H1 (cell line): ENCODE measurements around the gene TMEM255B. TPM values are rescaled to one million over a fixed set of nuclear protein-coding genes. Genes with fewer than 3 reads are reported as not detected.

Experiments used
- CTCF ChIA-PET: fragments of 300-600 bp; sonication (Branson Sonifier 250); formaldehyde crosslinking; loops from one replicate; lab custom pipeline; 2021; ENCODE audit not compliant: partially characterized antibody; lab: Charles Lee
- POLR2A ChIA-PET: fragments of 300-600 bp; sonication (Branson Sonifier 250); formaldehyde crosslinking; loops from one replicate; lab custom pipeline; 2021; ENCODE audit warnings: inconsistent platforms; ENCODE audit not compliant: partially characterized antibody; lab: Charles Lee
- DNase-seq, 2 experiments: peaks; one replicate each; pipeline versions ENCODE4 v3.0.0 to v3.0.0-alpha.2; 2010 to 2022; ENCODE audit warnings: low spot score in 2 of 2, low read depth in 1 of 2, mixed read lengths in 1 of 2
- FAIRE-seq: peaks from 2 replicates; lab custom pipeline; 2011; peaks lifted over from hg19 to GRCh38; lab: Jason Lieb, UNC
- H2AFZ ChIP-seq: 2 replicates; pipeline ENCODE4 v1.8.1; 2012; ENCODE audit warnings: low read length, inconsistent platforms
- H2AK5ac ChIP-seq: 2 replicates; pipeline ENCODE4 v1.6.1; 2013; ENCODE audit warnings: low read depth, low read length
- H2BK120ac ChIP-seq: replicated peaks from 2 replicates; pipeline ENCODE3; 2013; ENCODE audit warnings: low read depth, low read length, inconsistent platforms
- H2BK12ac ChIP-seq: 2 replicates; pipeline ENCODE4 v1.6.1; 2013; ENCODE audit warnings: low read depth, low read length
- H2BK15ac ChIP-seq: 2 replicates; pipeline ENCODE4 v1.6.1; 2013; ENCODE audit warnings: low read length
- H2BK20ac ChIP-seq: 2 replicates; pipeline ENCODE4 v1.6.1; 2013; ENCODE audit warnings: low read length
- H2BK5ac ChIP-seq: 2 replicates; pipeline ENCODE4 v1.6.1; 2013; ENCODE audit warnings: low read depth, low read length
- H3K14ac ChIP-seq: 2 replicates; pipeline ENCODE4 v1.6.1; 2013; ENCODE audit warnings: inconsistent platforms; ENCODE audit not compliant: insufficient read length
- H3K18ac ChIP-seq: 2 replicates; pipeline ENCODE4 v1.6.1; 2013; ENCODE audit warnings: low read length; ENCODE audit errors: extremely low read depth
- H3K23ac ChIP-seq: 2 replicates; pipeline ENCODE4 v1.6.1; 2013; ENCODE audit warnings: inconsistent platforms; ENCODE audit not compliant: insufficient read length
- H3K23me2 ChIP-seq: 2 replicates; pipeline ENCODE4 v1.6.1; 2013; ENCODE audit warnings: low read depth, low read length
- H3K27ac ChIP-seq: 2 replicates; pipeline ENCODE4 v1.6.1; 2011; ENCODE audit warnings: low read depth, low read length, inconsistent platforms
- H3K27me3 ChIP-seq, 4 experiments: replicated peaks in 1 of 4; 1 replicate in 1 of 4; 2 replicates in 3 of 4; pipeline versions ENCODE4 v1.6.1 to v1.8.1; 2011 to 2013; ENCODE audit warnings: low read length in 3 of 4, mild to moderate bottlenecking in 3 of 4, inconsistent platforms in 2 of 4, mixed read lengths in 2 of 4, moderate library complexity in 1 of 4; ENCODE audit not compliant: control insufficient read depth in 3 of 4, insufficient read depth in 3 of 4; ENCODE audit errors: extremely low read depth in 1 of 4
- H3K36me3 ChIP-seq, 4 experiments: 2 replicates each; pipeline versions ENCODE4 v1.6.1 to v1.8.1; 2011 to 2013; ENCODE audit warnings: mild to moderate bottlenecking in 4 of 4, low read length in 3 of 4, moderate library complexity in 2 of 4, control low read depth in 1 of 4, inconsistent platforms in 1 of 4; ENCODE audit not compliant: insufficient read depth in 4 of 4, control insufficient read depth in 2 of 4
- H3K4ac ChIP-seq: replicated peaks from 2 replicates; pipeline ENCODE3; 2013; ENCODE audit warnings: low read length, low read depth, mixed read lengths, inconsistent platforms; ENCODE audit not compliant: insufficient read length
- H3K4me1 ChIP-seq, 4 experiments: replicated peaks in 1 of 4; 1 replicate in 1 of 4; 2 replicates in 3 of 4; pipeline versions ENCODE4 v1.6.1 to v1.8.1; 2011 to 2013; ENCODE audit warnings: low read length in 3 of 4, inconsistent platforms in 2 of 4, mixed read lengths in 1 of 4; ENCODE audit not compliant: insufficient read depth in 4 of 4, control insufficient read depth in 3 of 4
- H3K4me2 ChIP-seq, 2 experiments: 2 replicates each; pipeline versions ENCODE4 v1.6.1 to v1.8.1; 2011 to 2013; ENCODE audit warnings: low read depth in 2 of 2, low read length in 2 of 2, control low read depth in 1 of 2, inconsistent platforms in 1 of 2, mild to moderate bottlenecking in 1 of 2; ENCODE audit not compliant: insufficient read depth in 1 of 2
- H3K4me3 ChIP-seq, 4 experiments: fragments of 200-600, 300-600 bp in 1 of 4; sonication (generic), shearing (Covaris generic), sonication (Bioruptor Twin) in 1 of 4; 2 replicates each; pipeline versions ENCODE4 v1.5.1 to v1.8.1; 2011 to 2016; ENCODE audit warnings: low read length in 4 of 4, low read depth in 3 of 4, control low read depth in 2 of 4, inconsistent platforms in 2 of 4, mild to moderate bottlenecking in 2 of 4, mixed read lengths in 1 of 4, moderate library complexity in 1 of 4; ENCODE audit not compliant: insufficient read depth in 2 of 4; ENCODE audit errors: extremely low read depth in 1 of 4
- H3K56ac ChIP-seq: replicated peaks from 2 replicates; pipeline ENCODE3; 2013; ENCODE audit warnings: low read depth, mild to moderate bottlenecking, mixed read lengths, low read length, inconsistent platforms; ENCODE audit not compliant: insufficient read length
- H3K79me1 ChIP-seq: 2 replicates; pipeline ENCODE4 v1.6.1; 2013; ENCODE audit warnings: low read depth, low read length, control low read depth
- H3K79me2 ChIP-seq, 2 experiments: 2 replicates each; pipeline versions ENCODE4 v1.6.1 to v1.8.1; 2012 to 2013; ENCODE audit warnings: low read length in 2 of 2, mild to moderate bottlenecking in 2 of 2, inconsistent platforms in 1 of 2; ENCODE audit not compliant: insufficient read depth in 2 of 2, control insufficient read depth in 1 of 2
- H3K9ac ChIP-seq, 4 experiments: replicated peaks in 1 of 4; 1 replicate in 1 of 4; 2 replicates in 3 of 4; pipeline versions ENCODE4 v1.6.1 to v1.8.1; 2011 to 2013; ENCODE audit warnings: low read depth in 3 of 4, low read length in 3 of 4, control low read depth in 2 of 4, mild to moderate bottlenecking in 2 of 4, moderate library complexity in 2 of 4, inconsistent platforms in 1 of 4; ENCODE audit errors: extremely low read depth in 1 of 4
- H3K9me3 ChIP-seq, 2 experiments: 2 replicates each; pipeline versions ENCODE4 v1.6.1 to v1.8.1; 2012 to 2013; ENCODE audit warnings: mild to moderate bottlenecking in 2 of 2, moderate library complexity in 2 of 2, control low read depth in 1 of 2, inconsistent platforms in 1 of 2, low read depth in 1 of 2, low read length in 1 of 2, mixed read lengths in 1 of 2; ENCODE audit not compliant: insufficient read depth in 2 of 2
- H4K20me1 ChIP-seq, 2 experiments: replicated peaks in 1 of 2; 2 replicates each; pipeline versions ENCODE3 to v1.8.1; 2011 to 2013; ENCODE audit warnings: inconsistent platforms in 2 of 2, low read length in 2 of 2, mild to moderate bottlenecking in 1 of 2; ENCODE audit not compliant: insufficient read depth in 2 of 2, control insufficient read depth in 1 of 2
- H4K5ac ChIP-seq: 2 replicates; pipeline ENCODE4 v1.6.1; 2013; ENCODE audit warnings: low read length, low read depth, mixed read lengths, inconsistent platforms; ENCODE audit not compliant: insufficient read length
- H4K8ac ChIP-seq: 2 replicates; pipeline ENCODE4 v1.8.0; 2013; ENCODE audit warnings: mild to moderate bottlenecking, moderate library complexity, low read length, inconsistent platforms; ENCODE audit not compliant: insufficient read depth; ENCODE audit errors: extremely low read depth
- H4K91ac ChIP-seq: replicated peaks from 2 replicates; pipeline ENCODE3; 2013; ENCODE audit warnings: low read length, mixed read lengths, inconsistent platforms; ENCODE audit not compliant: insufficient read length
- EGR1 ChIP-seq: IDR thresholded peaks from 2 replicates; pipeline ENCODE4 v1.6.1; 2011; ENCODE audit warnings: low read depth, low read length, borderline replicate concordance
- MAFK ChIP-seq: IDR thresholded peaks from 2 replicates; pipeline ENCODE4 v1.6.1; 2012; ENCODE audit warnings: low read depth, mild to moderate bottlenecking, improper control_type of control experiment, low read length
- POU5F1 ChIP-seq: IDR thresholded peaks from 2 replicates; pipeline ENCODE4 v1.6.1; 2011; ENCODE audit warnings: low read depth, mild to moderate bottlenecking, low read length, moderate library complexity
- SUZ12 ChIP-seq: fragments of 200-600 bp; sonication (generic); IDR thresholded peaks from 2 replicates; pipeline ENCODE4 v1.6.1; 2012; ENCODE audit warnings: mild to moderate bottlenecking, inconsistent platforms, low read length, moderate library complexity, mixed read lengths
- TAF7 ChIP-seq: optimal IDR thresholded peaks from 2 replicates; pipeline ENCODE3; 2011; ENCODE audit warnings: low read depth, mild to moderate bottlenecking, inconsistent platforms, low read length, moderate library complexity, borderline replicate concordance
- WGBS, 2 experiments: shearing (Covaris generic) in 1 of 2; methylation state at CpG; one replicate each; pipeline versions ENCODE4 v1.1.6 to v1.1.7; 2013 to 2015; ENCODE audit warnings: low lambda C conversion rate in 2 of 2, mixed read lengths in 2 of 2, inconsistent platforms in 1 of 2, low coverage in 1 of 2, missing lambda C conversion rate in 1 of 2; ENCODE audit not compliant: insufficient replicate concordance in 2 of 2, insufficient coverage in 1 of 2, insufficient read length in 1 of 2; ENCODE audit errors: extremely low coverage in 1 of 2, missing lambda C conversion rate in 1 of 2; 5-methylcytosine and 5-hydroxymethylcytosine counted together
- polyA plus RNA-seq, 7 experiments: library from polyadenylated mRNA; depleted of rRNA in 3 of 7; stranded (reverse) in 5 of 7; unstranded in 2 of 7; fragments of >200 nt in 5 of 7; fragments of 200-250 nt in 2 of 7; gene quantifications; 1 replicate in 5 of 7; 2 replicates in 1 of 7; 4 replicates in 1 of 7; pipeline versions ENCODE4 v1.2.1 to v1.2.3, GENCODE V29; 2011 to 2013; ENCODE audit warnings: missing spikeins in 2 of 7, mixed read lengths in 2 of 7
- total RNA-seq: library from RNA; stranded (reverse); fragmentation: NEBNext Ultra II Directional; extraction: Animal tissue kit (Norgen Biotek cat#: 25700); gene quantifications from 2 replicates; pipeline ENCODE4 v1.2.1, GENCODE V29; 2021

TMEM255B gene
- total and polyA plus RNA-seq, 2 of the 8 experiments (the other 6 are each of a cell fraction or from before 2014, with no cell fraction given): 3.4 to 4.4 TPM

DNA sequence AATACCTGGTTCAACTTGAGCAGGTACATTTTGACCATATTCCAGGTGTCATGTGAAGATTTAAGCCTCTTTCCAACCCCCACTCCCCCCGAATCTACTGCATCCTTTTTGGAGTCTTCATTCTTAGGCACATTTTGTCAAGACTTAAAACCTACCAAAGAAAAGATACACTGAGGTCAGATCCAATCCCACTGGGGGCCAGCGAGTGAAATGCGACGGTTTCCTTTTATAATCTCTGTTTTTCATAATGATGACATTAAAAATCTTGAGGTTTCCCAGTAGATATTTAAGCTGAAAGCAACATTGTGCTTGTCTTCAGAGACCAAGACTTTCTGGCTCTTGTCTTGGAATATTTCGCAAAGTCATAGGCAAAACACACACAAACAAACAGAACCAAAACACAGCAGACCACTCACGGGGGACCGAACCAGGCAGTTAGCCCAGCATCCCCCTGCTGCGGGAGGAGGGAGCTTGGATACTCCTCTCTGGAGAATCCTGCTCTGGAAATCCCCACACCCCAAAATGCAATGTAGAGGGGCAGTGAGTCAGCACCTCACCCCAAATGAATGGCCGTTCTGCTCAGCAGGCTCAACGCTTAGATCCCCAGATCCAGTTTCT is 105.4 kb downstream of the TMEM255B start:
- no peak overlapping the region for H2BK120ac ChIP-seq
- H3K79me2 ChIP-seq: peaks cover 2 to 3% of the 10 kb centered on the region in 2 experiments; a peak in 3 of 4 replicates
- no peak overlapping the region for H2BK15ac ChIP-seq
- H3K18ac ChIP-seq: peak overlapping the region; percentile 62
- H4K8ac ChIP-seq: no peak overlapping the region; the same call in 1 of the 2 replicates
- H3K27me3 ChIP-seq: peaks cover 0 to 27% (median 18%) of the 10 kb centered on the region in 4 experiments; a peak in 6 of 7 replicates
- H3K14ac ChIP-seq: no peak overlapping the region
- no peak overlapping the region for H3K4ac ChIP-seq
- H3K4me3 ChIP-seq: peak overlapping the region; percentile 41 to 75 (median 48)
- H3K4me1 ChIP-seq: peaks cover 14 to 40% (median 30%) of the 10 kb centered on the region in 4 experiments
- WGBS, 2 experiments: 55% methylated on average over 10 of the region's 10 CpGs; no CpG with 5 or more reads in 1 of the 2 experiments
- no peak overlapping the region for H2BK20ac ChIP-seq
- H3K4me2 ChIP-seq: peak overlapping the region; percentile 62 to 91
- no peaks in the 10 kb centered on the region for H3K9me3 ChIP-seq
- H2BK12ac ChIP-seq: no peak overlapping the region
- H3K9ac ChIP-seq: peak overlapping the region in 2 of 4 experiments; percentile 21 to 47; a peak in 3 of 7 replicates
- H3K79me1 ChIP-seq: no peaks in the 10 kb centered on the region; the same call in 1 of the 2 replicates
- no peak overlapping the region for H2BK5ac ChIP-seq
- TF ChIP-seq TAF7 (no peak), EGR1 (no peak), POU5F1 (no peak), SUZ12 (no peak; the same call in 1 of the 2 replicates), MAFK (peak; percentile 44; the same call in 1 of the 2 replicates)
- FAIRE-seq (no peak), DNase-seq (no peak)
- peaks cover 0 to 1% of the 10 kb centered on the region in 2 experiments for H4K20me1 ChIP-seq
- no peaks in the 10 kb centered on the region; a peak in 1 of 8 replicates for H3K36me3 ChIP-seq
- H2AK5ac ChIP-seq: no peak overlapping the region
- ChIA-PET CTCF (interaction anchor here (1.2 kb wide), 1 partner anchor 41 kb away, joined by 4 read pairs; no protein-coding TSS in a partner anchor), POLR2A (interaction anchor here (0.7 kb wide), 1 partner anchor 14 kb away, joined by 3 read pairs; no protein-coding TSS in a partner anchor)
- H3K23ac ChIP-seq: no peak overlapping the region
- H4K5ac ChIP-seq: no peak overlapping the region
- no peak overlapping the region for H3K27ac ChIP-seq
- peak overlapping the region; percentile 52 for H3K56ac ChIP-seq
- H4K91ac ChIP-seq: no peak overlapping the region
- peaks cover 3% of the 10 kb centered on the region; the same call in 1 of the 2 replicates for H3K23me2 ChIP-seq
- H2AFZ ChIP-seq: peak overlapping the region; percentile 96; the same call in 1 of the 2 replicates
